CD4-positive, alpha-beta T cell treated with Interleukin-4 for 4 hours (primary cell): ENCODE results near the gene CCDC63.

Experiments used
- DNase-seq: peaks from one replicate; pipeline ENCODE4 v3.0.0-alpha.2; 2020

CCDC63 gene

DNA sequence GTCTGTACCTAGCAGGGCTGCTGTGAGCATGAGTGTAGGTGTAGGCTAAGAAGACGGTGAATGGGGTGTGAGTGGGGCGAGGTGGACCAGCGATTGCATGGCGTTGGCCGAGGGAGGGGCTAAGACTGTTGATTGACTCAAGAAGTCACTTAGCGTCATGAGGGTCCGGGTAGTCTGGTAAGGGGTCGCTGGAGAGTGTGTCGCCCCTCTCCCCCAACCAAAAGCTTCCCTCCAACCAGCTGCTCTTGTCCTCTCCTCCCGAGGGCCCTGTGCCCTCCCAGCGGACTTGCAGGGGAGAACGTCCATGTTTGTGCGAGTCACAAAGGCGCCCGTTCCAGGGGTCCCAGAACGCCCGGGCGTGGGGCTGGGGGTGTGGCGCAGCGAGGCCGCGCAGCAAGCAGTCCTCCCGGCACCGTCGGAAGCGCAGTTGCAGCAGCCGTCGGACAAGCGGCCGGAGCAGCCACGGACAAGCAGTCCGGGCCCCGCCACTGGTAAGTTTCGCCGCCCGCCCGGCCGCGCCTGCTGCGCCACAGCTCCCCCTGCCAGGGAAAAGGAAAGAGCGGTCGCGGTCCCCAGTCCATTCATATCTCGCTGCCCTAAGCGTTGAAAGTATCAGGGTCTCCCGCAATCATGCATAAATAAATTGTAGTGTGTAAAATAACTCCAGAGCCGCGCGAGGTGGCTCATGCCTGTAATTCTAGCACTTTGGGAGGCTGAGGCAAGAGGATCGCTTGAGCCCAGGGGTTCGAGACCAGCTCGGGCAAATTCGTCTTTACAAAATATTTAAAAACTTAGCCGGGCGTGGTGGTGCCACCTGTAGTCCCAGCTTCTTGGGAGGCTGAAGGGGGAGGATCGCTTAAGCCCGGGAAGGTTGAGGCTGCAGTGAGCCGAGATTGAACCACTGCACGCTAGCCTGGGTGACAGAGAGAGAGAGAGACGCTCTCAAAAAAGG is at the start of gene CCDC63:
Gene CCDC63 (plus strand): TSS at position 373 of the 952 bp plus-strand sequence. CDS start 5,968 bp downstream, outside the sequence.
- DNase-seq, result no peak

DNA sequence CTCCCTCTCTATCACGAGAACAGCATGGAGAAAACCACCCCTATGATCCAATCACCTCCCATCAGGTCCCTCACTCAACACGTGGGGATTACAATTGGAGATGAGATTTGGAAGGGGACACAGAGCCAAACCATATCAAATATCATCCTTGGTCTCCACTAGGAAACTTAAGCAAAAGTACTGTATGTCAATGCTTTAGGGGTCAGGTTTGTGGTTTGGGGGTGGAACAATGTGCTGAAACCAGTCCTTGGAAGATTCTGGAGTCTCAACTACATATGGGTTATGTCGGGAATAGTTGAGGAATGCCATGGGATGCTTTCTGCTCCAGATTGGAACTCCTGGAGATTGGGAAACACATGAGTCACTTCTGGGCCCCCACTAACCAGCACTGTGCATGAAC is 48.3 kb upstream of the CCDC63 start:
- DNase-seq, result no peak

DNA sequence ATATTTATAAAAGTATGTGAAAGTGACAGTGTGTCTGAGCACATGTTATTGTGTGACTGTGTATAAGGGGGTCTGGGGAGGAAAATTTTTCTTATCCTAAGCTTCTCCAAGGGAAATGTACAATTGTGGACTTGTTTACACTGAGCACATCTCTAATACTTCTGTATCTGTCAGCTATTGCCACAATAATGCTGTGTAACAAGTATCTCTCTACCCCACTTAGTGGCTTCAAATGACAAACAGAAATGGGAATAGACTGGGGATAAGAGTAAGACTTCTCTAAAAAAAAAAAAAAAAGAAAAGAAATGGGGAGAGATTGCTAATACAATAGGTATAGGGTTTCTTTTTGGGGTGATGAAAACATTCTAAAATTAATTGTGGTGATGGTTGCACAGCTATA is 44.3 kb upstream of the CCDC63 start:
- no peak for DNase-seq

DNA sequence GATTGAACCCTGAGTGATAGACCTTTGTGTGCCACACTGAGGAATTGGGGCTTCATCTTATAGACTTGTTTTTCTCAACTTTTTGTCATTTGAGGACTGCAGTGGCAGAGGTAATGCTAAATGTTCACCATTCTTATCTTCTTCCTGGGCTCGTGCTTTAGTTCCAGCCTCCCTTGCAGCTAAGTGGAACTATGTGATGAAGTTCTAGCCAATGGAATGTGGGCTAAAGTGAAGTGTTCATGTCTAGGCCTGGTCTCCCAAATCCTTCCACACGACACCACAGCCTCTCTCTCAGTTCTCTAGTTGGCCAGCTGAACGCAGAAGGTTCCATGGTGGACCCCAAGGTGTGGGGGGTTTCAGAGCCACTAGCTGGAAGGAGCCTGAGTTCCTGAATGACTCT is 42.4 kb upstream of the CCDC63 start:
- no peak for DNase-seq

DNA sequence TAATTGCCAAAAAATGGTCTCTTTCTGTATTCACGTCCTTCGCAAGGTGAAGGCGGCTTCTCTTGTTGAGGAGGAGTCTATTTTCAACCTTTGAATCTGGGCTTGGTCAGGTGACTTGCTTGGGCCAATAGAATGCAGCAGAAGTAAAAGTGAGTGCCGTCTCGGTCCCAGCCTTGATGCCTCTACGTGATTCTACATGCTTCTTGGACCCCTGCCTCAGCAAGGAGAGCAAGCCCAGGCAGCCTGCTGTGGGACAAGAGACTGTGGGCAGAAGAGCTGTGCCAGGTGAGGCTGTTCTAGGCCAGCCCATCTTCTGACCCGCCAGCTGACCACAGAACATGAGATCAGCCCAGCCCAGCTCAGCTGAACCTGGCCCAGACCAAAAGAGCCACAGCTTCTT is 39.1 kb upstream of the CCDC63 start:
- no peak for DNase-seq

DNA sequence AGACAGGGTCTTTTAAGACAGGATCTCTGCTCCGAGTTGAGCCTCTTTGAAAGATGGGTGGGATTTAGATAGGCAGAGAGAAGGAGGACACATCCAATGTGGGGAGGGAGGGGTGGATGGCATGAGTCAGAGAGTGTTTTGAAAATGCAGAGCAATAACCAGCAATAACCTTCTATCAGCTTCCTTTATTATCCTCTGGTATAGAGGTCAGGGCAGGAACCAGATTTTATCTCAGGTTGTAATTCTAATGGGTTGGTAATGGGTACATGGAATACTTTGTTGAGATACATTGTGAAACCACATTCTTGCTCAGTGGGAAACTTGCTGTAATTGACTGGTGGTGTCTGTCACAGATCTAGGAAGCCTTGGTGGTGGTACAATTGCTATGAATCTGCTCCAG is 37.6 kb upstream of the CCDC63 start:
- no peak for DNase-seq

DNA sequence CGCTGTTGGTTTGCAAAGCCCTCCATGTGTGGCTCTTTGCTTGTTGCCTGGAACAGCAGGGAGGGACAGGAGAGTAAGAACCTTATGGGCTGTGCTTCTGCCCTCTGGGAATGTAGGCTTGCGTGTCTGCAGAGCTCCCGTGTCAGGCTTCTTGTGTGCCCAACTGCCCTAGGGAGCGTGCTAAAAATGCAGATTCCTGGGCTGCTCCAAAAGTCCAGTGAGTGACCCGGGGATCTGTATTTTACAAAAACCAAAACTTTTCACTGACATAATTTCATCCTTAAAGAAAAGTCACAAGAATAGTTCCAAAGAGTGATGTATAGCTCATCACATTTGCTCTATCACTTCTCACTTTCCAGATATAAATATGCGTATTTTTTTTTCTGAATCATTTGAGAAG is 34.8 kb upstream of the CCDC63 start:
- no peak for DNase-seq

DNA sequence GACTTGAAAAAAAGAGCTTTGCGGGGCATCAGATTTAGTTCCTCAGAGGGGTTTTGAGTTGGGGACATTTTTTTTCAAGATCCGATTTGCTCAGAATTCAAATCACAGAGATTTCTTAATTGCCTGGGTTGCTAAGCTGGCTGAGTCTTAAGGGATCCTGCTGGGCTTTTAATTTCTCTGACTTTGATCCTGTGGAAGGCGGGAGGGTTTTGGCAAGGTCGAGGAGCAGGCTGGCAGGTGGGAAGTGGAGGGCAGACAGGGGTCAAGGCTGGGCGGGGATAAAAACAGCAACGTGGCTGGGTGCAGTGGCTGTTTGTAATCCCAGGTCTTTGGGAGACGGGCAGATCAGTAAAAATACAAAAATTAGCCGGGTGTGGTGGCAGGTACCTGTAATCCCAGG is 33.5 kb upstream of the CCDC63 start:
- DNase-seq, result no peak

DNA sequence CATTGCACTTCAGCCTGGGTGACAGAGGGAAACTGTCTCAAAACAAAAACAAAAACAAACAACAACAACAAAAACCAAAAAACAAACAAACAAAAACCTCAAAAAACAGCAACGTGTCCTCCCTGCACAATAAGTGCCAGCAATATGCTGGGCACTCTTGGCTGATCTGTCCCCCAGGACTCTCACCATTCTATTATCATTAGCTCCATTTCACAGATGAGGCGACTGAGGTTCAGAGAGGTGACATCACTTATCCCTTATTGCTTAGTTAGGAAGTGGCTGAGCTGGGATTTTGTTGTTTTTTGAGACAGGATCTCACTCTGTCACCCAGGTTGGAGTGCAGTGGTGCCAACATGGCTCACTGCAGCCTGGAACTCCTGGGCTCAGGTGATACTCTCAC is 33.0 kb upstream of the CCDC63 start:
- no peak for DNase-seq

DNA sequence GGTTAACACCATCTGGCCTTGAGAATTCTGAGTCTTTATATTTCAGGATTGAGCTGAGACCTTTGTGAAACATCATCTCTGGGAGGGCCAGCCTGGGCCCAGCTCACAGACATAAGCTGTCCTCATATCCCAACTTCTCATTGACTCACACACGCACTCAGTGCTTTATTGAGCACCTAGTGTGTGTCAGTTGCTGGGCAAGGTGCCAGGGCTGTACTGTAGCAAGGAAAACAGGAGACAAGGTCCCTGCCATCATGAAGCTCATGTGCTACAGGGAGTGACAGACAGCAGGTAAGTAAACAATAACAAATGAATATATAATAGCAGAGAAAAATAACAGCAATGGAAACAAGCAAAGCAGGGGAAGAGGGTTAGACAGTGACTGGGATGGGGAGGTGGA is 30.5 kb upstream of the CCDC63 start:
- no peak for DNase-seq

DNA sequence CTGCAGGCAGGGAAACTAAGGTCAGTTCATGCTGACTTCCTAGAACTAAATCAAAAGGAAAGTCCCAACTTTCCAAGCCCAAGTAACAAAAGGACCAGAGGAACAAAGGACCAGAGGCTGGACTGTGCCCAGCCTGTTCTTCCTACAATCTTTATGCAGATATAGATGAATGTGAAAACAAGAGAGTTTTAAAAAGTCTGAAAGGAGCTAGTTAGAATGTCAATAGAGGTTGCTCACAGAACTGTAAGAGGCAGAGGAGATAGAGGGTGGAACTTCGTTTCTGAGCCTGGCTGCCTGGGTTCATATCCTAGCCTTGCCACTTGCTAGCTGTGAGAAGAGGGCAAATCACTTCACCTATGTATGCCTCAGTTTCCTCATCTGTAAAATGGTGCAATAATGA is 30.0 kb upstream of the CCDC63 start:
- DNase-seq, result no peak

DNA sequence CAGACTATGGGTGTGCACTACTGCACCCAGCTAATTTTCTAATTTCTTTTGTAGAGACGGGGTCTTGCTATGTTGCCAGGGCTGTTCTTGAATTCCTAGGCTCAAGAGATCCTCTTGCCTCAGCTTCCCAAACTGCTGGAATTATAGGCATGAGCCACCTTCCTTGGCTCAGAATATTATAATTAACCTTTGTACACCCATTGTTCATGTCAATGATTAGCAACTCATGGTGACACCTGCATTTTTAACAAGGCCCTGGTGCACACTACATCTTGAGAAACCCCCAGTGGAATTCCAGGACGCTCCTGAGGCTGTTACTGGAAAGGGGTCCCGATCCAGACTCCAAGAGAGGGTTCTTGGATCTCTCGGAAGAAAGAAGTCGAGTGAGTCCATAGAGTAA is 28.3 kb upstream of the CCDC63 start:
- DNase-seq, result no peak

DNA sequence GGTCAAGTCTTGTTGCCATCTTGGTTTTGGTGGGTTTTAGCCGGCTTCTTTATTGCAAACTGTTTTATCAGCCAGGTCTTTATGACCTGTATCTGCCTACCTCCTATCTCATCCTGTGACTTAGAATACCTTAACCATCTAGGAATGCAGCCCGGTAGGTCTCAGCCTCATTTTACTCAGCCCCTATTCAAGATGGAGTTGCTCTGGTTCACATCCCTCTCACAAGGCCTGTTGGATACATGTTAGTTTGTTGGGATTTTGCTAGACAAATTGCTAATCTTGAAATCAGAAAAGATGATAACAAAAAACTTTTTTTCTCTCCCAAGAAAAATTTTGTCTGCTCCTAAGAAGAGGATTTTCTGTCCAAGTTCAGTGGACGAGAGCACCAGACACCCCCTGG is 27.6 kb upstream of the CCDC63 start:
- no peak for DNase-seq

DNA sequence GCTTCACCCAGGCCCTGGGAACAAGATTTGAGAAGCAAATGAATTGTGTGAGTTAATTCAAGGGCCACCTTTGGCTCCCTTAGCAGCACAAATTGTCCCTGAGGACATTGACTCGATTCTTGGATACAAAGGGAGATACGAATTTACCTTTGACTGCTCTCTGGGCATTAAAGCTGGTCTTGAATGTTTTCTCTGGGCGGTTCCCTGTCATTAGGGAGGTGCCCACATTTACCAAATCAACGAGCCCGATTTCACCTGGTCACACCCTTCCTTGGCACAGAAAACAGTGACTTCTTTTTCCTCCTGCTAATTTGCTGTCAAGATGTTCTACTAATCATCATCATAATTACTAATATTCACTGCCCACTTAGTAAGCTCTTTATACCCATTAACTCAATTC is 27.1 kb upstream of the CCDC63 start:
- DNase-seq, result no peak

DNA sequence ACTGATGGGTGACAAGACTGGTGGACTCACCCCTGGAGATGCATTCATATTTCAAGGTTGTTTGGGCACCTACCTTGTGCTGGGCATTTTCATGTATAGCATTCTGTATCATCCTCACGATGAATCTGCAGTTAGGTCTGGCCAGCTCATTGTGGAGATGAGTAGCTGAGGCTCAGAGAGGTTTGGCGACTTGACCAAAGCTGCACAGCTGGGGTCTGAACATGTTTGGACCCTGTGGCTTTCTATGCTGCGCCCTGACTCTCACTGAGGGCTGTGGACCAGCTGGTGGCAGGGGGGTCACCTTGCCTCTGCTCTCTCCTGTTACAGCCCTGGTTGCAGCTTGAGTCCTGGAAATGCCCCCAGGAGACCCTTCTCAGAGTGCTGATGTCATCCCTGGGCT is 24.9 kb upstream of the CCDC63 start:
- no peak for DNase-seq

DNA sequence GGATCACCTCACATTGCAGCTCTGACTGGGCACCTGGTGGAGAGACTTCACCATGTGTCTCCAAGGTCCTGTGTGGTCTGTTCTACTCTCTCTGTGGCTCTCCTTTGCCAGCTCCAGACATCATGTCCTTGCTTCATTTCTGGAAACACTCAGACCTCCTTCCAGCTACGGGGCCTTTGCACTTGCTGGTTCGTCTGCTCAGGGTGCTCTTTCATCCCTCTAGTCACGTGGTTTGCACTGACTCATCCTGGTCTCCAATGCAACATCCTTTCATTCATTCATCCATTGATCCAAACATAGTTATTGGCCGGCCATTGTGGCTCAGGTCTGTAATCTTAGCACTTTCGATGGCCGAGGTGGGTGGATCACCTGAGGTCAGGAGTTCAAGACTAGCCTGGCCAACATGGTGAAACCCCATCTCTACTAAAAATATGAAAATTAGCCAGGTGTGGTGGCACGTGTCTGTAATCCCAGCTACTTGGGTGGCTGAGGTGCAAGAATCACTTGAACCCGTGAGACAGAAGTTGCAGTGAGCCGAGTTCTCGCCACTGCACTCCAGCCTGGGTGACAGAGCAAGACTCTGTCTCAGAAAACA is 23.9 kb upstream of the CCDC63 start:
- DNase-seq, result no peak

DNA sequence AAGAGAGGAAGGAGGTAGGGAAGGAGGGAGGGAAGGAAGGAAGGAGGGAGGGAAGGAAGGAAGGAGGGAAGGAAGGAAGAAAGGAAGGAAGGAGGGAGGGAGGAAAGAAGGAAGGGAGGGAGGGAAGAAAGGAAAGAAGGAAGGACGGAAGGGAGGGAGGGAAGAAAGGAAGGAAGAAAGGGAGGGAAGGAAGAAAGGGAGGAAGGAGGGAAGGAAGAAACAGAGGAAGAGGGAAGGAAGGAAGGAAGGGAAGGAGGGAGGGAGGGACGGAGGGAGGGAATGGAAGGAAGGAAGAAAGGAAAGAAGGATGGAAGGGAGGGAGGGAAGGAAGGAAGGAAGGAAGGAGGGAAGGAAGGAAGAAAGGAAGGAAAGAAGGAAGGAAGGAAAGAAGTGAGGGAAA is 22.4 kb upstream of the CCDC63 start:
- no peak for DNase-seq

DNA sequence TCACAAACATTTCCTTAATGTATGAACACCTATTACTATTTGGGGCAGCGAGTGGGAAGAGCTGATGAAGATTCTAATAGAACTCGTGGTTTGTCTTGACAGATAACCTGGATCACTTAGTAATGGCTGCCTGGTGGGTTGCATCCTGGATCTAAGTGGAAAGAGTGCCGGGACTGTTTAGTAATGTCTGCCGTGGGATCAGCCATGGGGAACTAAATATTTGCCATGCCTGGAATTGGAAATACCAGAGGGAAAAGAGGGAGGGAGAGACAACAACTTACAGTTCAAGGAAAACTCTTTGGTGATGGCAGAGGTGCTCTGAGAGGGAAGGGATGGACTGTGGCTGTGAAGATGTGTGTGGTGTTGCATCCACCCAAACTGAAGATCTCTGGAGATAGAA is 21.3 kb upstream of the CCDC63 start:
- no peak for DNase-seq

DNA sequence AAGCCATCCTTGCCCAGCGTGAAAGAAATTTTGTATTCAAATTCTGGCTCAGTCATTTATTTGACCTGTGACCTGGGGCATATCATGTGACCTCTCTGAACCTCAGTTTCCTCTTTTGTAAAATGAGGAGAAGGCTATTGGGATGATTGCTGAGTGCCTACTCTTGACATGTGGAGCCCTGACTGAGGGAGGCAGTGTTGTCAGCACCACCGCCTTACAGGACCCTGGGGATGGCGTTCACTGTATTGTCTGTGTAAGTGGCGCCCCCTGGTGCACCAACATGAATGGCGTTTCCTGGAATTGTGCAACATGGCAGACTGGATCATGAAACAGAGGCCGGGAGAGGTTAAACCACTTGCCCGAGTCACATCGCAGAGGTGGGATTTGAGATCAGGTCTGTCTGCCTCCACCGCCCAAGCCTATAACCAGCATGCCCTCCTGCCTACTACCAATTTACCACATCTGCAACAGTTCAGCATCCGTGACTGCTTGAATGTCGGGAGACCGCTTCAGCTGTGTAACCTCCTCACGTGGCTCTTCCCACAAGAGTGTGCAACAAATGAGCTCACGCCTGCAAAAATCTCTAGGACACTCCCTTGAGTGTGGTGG is 20.1 kb upstream of the CCDC63 start:
- DNase-seq, result peak; percentile 76

DNA sequence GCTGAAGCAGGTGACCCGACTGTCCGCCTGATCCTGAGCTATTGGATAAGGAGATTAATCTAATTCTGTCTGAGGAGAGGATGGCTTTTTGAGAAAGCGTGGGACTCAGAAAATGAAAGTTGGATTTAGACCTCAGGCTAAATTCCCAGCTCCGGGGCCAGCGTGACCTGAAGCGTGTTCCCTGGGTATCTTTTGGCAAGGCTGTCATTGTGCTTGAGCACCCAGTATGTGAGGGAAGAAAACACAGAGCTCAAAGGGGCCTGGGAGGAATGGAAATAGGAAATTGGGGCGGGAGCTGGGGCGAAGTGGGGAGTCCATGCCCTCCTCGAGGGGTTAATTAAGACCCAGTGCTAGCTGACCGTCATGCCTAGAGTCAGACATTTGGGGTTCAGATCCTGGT is 17.5 kb upstream of the CCDC63 start:
- no peak for DNase-seq

DNA sequence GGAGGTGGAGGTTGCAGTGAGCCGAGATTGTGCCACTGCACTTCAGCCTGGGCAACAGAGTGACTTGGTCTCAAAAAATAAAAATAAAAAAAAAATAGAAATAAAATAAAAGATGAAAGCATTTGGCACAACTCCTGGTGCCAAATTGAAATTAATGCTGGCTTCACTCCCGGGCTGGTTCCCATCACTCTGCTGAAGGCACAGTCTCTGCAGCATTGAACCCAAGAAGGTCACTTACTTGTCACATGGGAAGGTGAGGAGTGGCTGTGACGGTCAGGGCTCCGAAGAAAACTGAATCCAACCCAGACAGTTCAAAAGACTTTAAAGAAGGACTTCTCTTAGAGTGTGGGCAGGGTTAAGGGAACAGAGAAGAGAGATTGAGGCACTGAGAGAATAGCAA is 10.5 kb upstream of the CCDC63 start:
- no peak for DNase-seq

DNA sequence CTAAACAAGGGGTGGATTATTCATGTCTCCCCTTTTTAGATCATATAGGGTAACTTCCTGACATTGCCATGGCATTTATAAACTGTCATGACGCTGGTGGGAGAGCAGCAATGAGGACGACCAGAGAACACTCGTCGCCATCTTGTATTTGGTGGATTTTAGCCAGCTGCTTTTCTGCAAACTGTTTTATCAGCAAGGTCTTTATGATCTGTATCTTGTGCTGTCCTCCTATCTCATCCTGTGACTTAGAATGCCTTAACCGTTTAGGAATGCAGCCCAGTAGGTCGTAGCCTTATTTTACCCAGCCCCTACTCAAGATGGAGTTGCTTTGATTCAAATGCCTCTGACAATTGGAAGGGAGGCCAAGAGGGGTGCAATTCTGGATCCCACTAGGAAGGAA is 5.8 kb upstream of the CCDC63 start:
- DNase-seq, result no peak

DNA sequence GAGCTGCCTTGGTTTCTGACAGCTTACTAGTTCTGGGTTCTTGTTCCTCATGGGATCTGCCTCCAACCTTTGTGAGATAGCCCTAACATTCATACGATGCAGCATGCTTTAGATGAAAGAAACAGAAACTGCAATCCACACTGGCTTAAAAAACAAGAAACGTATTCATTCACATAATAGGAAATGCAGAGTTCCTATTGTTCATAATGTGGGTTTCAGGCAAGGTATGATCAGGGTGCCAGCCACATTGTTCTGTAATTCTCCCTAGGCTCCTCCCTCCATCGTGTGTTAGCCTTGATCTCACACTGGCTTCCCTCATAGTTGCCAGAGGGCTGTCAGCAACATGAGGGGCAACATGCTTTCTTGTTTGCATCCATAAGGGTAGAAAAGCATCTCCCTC is 2.7 kb upstream of the CCDC63 start:
- DNase-seq, result no peak
